Endothelial cell of umbilical vein (primary cell): ENCODE measurements around the gene CEP104. TPM values are rescaled to one million over a fixed set of nuclear protein-coding genes. Genes with fewer than 3 reads are reported as not detected.

ENCODE experiments used
- BruUV-seq: library from RNA; stranded (reverse); fragments of 400-500 nt; replicated peaks from 2 replicates; lab custom pipeline; 2021; lab: Mats Ljungman, UMichigan
- CTCF ChIA-PET: fragments of 300-600, 350-600 bp; sonication (Branson Sonifier 250); formaldehyde crosslinking; loops from one replicate; lab custom pipeline; 2021; ENCODE audit warnings: antibody characterized with exemption, inconsistent platforms; lab: Charles Lee
- POLR2A ChIA-PET: fragments of 300-600, 350-600 bp; sonication (Branson Sonifier 250); formaldehyde crosslinking; loops from one replicate; lab custom pipeline; 2021; ENCODE audit warnings: antibody characterized with exemption, inconsistent platforms; lab: Charles Lee
- DNase-seq: peaks from one replicate; pipeline ENCODE4 v3.0.0-alpha.2; 2011; ENCODE audit warnings: low read depth, low spot score
- FAIRE-seq: peaks from 2 replicates; lab custom pipeline; 2011; peaks lifted over from hg19 to GRCh38; lab: Jason Lieb, UNC
- H2AFZ ChIP-seq: 2 replicates; pipeline ENCODE4 v1.6.0; 2012; ENCODE audit warnings: low read depth, low read length, control low read depth, inconsistent platforms
- H3K27ac ChIP-seq: 2 replicates; pipeline ENCODE4 v1.5.1; 2011; ENCODE audit warnings: low read depth, mild to moderate bottlenecking, control low read depth, low read length, moderate library complexity; ENCODE audit not compliant: insufficient read depth
- H3K27me3 ChIP-seq, 2 experiments: 2 replicates each; pipeline versions ENCODE4 v1.6.0 to v1.6.1; 2011; ENCODE audit warnings: low read length in 2 of 2, mixed read lengths in 1 of 2; ENCODE audit not compliant: control insufficient read depth in 2 of 2, insufficient read depth in 2 of 2
- H3K36me3 ChIP-seq, 2 experiments: 2 replicates in 1 of 2; 3 replicates in 1 of 2; pipeline ENCODE4 v1.5.1; 2011; ENCODE audit warnings: low read length in 2 of 2, mild to moderate bottlenecking in 1 of 2, moderate library complexity in 1 of 2; ENCODE audit not compliant: control insufficient read depth in 2 of 2, insufficient read depth in 2 of 2; ENCODE audit errors: extremely low read depth in 1 of 2
- H3K4me1 ChIP-seq: 3 replicates; pipeline ENCODE4 v1.5.1; 2011; ENCODE audit warnings: mild to moderate bottlenecking, low read length; ENCODE audit not compliant: control insufficient read depth, insufficient read depth; ENCODE audit errors: extremely low read depth
- H3K4me2 ChIP-seq: 2 replicates; pipeline ENCODE4 v1.6.1; 2011; ENCODE audit warnings: low read length, control low read depth, mixed read lengths; ENCODE audit not compliant: insufficient read depth
- H3K4me3 ChIP-seq, 3 experiments: fragments of 200-600 bp in 1 of 3; sonication (generic), shearing (Covaris generic) in 1 of 3; replicated peaks in 1 of 3; 2 replicates each; pipeline ENCODE4 v1.5.1; 2011 to 2016; ENCODE audit warnings: control low read depth in 3 of 3, low read length in 3 of 3, mild to moderate bottlenecking in 2 of 3, inconsistent platforms in 1 of 3, low read depth in 1 of 3, moderate library complexity in 1 of 3; ENCODE audit not compliant: insufficient read depth in 1 of 3
- H3K79me2 ChIP-seq: 2 replicates; pipeline ENCODE4 v1.6.0; 2012; ENCODE audit warnings: low read length, inconsistent platforms; ENCODE audit not compliant: control insufficient read depth, insufficient read depth
- H3K9ac ChIP-seq: replicated peaks from 2 replicates; pipeline ENCODE3; 2011; ENCODE audit warnings: low read length, control low read depth; ENCODE audit not compliant: insufficient read depth; ENCODE audit errors: extremely low read depth
- H3K9me1 ChIP-seq: replicated peaks from 3 replicates; pipeline ENCODE4 v1.6.0; 2011; ENCODE audit warnings: mild to moderate bottlenecking, low read length; ENCODE audit not compliant: control insufficient read depth, insufficient read depth; ENCODE audit errors: extremely low read depth
- H3K9me3 ChIP-seq: replicated peaks from 2 replicates; pipeline ENCODE4 v1.5.1; 2012; ENCODE audit warnings: low read length, inconsistent platforms; ENCODE audit not compliant: control insufficient read depth, insufficient read depth
- H4K20me1 ChIP-seq: replicated peaks from 2 replicates; pipeline ENCODE3; 2011; ENCODE audit warnings: mild to moderate bottlenecking, low read length; ENCODE audit not compliant: control insufficient read depth, insufficient read depth; ENCODE audit errors: extremely low read depth
- CTCF ChIP-seq, 2 donors: IDR thresholded peaks; 1 replicate in 1 of 2; 2 replicates in 1 of 2; pipeline ENCODE4 v1.5.1; 2011; ENCODE audit warnings: low read length in 2 of 2, mild to moderate bottlenecking in 2 of 2, moderate library complexity in 2 of 2, control low read depth in 1 of 2, inconsistent platforms in 1 of 2, low read depth in 1 of 2; ENCODE audit not compliant: insufficient read depth in 1 of 2; ENCODE audit errors: extremely low read depth in 1 of 2
- EZH2 ChIP-seq: IDR thresholded peaks from 2 replicates; pipeline ENCODE4 v1.6.1; 2012; ENCODE audit warnings: borderline replicate concordance, low read depth, mild to moderate bottlenecking, moderate library complexity, low read length, inconsistent platforms; ENCODE audit not compliant: severe bottlenecking
- FOS ChIP-seq: IDR thresholded peaks from 2 replicates; pipeline ENCODE4 v1.6.1; 2011; ENCODE audit warnings: mild to moderate bottlenecking, low read length, moderate library complexity, borderline replicate concordance; ENCODE audit not compliant: insufficient read depth
- GATA2 ChIP-seq: IDR thresholded peaks from 2 replicates; pipeline ENCODE4 v1.7.0; 2011; ENCODE audit warnings: low read depth, mild to moderate bottlenecking, moderate library complexity, mixed read lengths, low read length; ENCODE audit not compliant: insufficient read length, insufficient read depth
- JUN ChIP-seq: IDR thresholded peaks from 2 replicates; pipeline ENCODE4 v1.6.1; 2011; ENCODE audit warnings: borderline replicate concordance, low read depth; ENCODE audit not compliant: insufficient read length, insufficient read depth
- MYC ChIP-seq: IDR thresholded peaks from one replicate; pipeline ENCODE4 v1.6.1; 2011; ENCODE audit warnings: mild to moderate bottlenecking, low read depth, low read length
- POLR2A ChIP-seq: IDR thresholded peaks from 2 replicates; pipeline ENCODE4 v1.6.1; 2012; ENCODE audit warnings: low read depth, mild to moderate bottlenecking, control low read depth, low read length
- POLR2AphosphoS5 ChIP-seq: IDR thresholded peaks from 2 replicates; pipeline ENCODE4 v1.6.1; 2012; ENCODE audit warnings: low read depth, mild to moderate bottlenecking, control low read depth, low read length, moderate library complexity; ENCODE audit not compliant: insufficient read depth
- dilution Hi-C: fragments of 300-500 bp; cut with MboI; formaldehyde crosslinking; loops from one replicate; pipeline ENCODE4 v1.15.0; 2019; ENCODE audit warnings: low sequenced_read_pairs; ENCODE audit not compliant: extremely low pct_ligation_motif_present
- intact Hi-C: fragments of 100-400 bp; cut with micrococcal nuclease; formaldehyde crosslinking; loops from one replicate; pipeline ENCODE4 v1.10.0; 2022
- polyA plus RNA-seq, 4 experiments: library from polyadenylated mRNA; depleted of rRNA in 3 of 4; stranded (reverse) in 3 of 4; unstranded in 1 of 4; fragments of >200 nt; gene quantifications; 2 replicates each; pipeline versions ENCODE4 v1.2.1 to v1.2.3, GENCODE V29; 2011 to 2012; ENCODE audit warnings: missing spikeins in 1 of 4
- total RNA-seq: library from RNA; stranded (reverse); gene quantifications from 2 replicates; pipeline ENCODE4 v1.2.3, GENCODE V29; 2021
- TF ChIP-seq, protein P1 (sequence below): IDR thresholded peaks from 2 replicates; pipeline ENCODE4 v1.6.1; 2011; ENCODE audit not compliant: insufficient read depth, insufficient read length

CEP104 gene
- total and polyA plus RNA-seq, 2 donors (not counting 3 experiments of a cell fraction or from before 2014, with no cell fraction given) = 12.4 to 43.0 TPM

- no peak overlapping the region for H2AFZ ChIP-seq
- no peak overlapping the region for H3K27ac ChIP-seq
- no peak overlapping the region for H3K9ac ChIP-seq
- no peaks in the 10 kb centered on the region for H3K4me1 ChIP-seq
- dilution Hi-C loops (no loop called here), intact Hi-C loops (no loop called here)
- no peaks in the 10 kb centered on the region for H3K27me3 ChIP-seq
- ChIA-PET POLR2A (no interaction called here), CTCF (no interaction called here)
- H3K36me3 ChIP-seq = peaks cover 0 to 6% of the 10 kb centered on the region in 2 experiments
- FAIRE-seq (no peak), DNase-seq (no peak)
- no TSS peak for BruUV-seq
- no peaks in the 10 kb centered on the region for H3K9me1 ChIP-seq
- no peak for TF ChIP-seq POLR2AphosphoS5
- TF ChIP-seq FOS = no peak
- TF ChIP-seq, protein P1, sequence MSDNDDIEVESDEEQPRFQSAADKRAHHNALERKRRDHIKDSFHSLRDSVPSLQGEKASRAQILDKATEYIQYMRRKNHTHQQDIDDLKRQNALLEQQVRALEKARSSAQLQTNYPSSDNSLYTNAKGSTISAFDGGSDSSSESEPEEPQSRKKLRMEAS = no peak
- TF ChIP-seq MYC = no peak
- TF ChIP-seq POLR2A = no peak
- no peak for TF ChIP-seq CTCF (IDR thresholded peaks at IDR 0.05; ENCODE audit: extremely low read depth in 1 of 2, insufficient read depth in 1 of 2, low read depth in 1 of 2, low read length in 2 of 2)
- TF ChIP-seq GATA2 = no peak
- TF ChIP-seq EZH2 = no peak
- no peak for TF ChIP-seq JUN
- H3K79me2 ChIP-seq = no peaks in the 10 kb centered on the region
- no peaks in the 10 kb centered on the region for H4K20me1 ChIP-seq
- H3K4me2 ChIP-seq = no peak overlapping the region
- no peaks in the 10 kb centered on the region for H3K9me3 ChIP-seq
- H3K4me3 ChIP-seq = no peak overlapping the region
Observed at GRCh38 chr1:3817821-3818597, 39.0 kb downstream of the CEP104 start.
